ENCODE measurements around the gene TNNI2.

DNA sequence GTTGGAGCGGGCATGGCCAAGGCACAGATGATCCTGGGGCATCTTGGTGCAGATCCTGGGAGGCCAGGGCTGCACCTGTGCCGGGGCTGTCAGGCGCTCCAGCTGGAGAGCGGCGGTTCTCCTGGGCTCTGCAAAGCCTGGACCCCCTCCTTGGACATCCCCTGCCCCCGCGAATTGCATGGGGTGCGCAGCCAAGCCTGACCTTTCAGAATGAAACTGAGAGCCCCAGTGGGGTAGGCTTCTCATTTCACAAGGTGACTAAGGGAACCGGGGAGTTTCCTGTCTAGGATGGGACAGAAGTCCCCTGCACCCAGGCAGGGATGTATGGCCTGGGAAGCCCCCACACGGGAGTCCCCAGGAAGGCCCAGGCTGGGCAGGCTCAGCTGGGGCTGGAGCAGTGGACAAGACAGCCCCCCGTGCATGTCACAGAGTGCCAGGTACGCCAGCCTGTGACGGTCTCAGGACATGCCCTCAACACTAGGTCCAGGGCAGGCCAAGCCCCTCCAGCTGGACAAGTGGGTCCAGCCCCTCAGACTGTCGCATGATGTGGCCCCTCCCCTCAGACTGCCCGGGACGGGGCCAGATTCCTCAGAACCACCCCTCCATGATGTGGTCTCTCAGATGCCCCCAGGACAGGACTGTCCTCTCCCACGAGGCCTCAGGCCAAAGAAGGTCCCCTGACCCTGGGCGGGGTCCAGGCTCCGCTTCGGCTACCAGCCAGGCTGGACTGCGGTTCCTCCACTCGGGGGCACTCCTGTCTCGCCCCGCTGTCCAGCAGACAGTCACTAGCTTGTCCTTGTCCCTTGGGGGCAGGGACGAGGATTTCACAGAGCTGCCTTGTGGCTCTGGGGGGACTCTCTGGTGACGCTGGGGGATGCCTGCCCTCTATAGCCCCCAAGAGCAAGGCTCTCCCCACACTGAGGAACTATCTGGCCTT is 16.4 kb downstream of the TNNI2 start:
- 0 out of 2 replicates have a peak, but pooled peaks have one; percentile 9 for TF ChIP-seq POLR2AphosphoS5 (IDR thresholded peaks at IDR 0.05; ENCODE audit: low read depth, low read length)
- TF ChIP-seq PAX5 (IDR thresholded peaks at IDR 0.05; ENCODE audit: insufficient read depth, low read length, severe bottlenecking): peak; percentile 99

Measured in GM12891 (cell line).